GM19023 (cell line): Measurements from ENCODE around the gene HGS.
A peak's percentile ranks its signal among the peaks of the same experiment; 100 is the strongest.
"Not testable (repeated sequence)": the region's sequence is repeated elsewhere in the genome, so short reads cannot be mapped to it uniquely, and the experiment has no call there.

ENCODE experiments used
- ATAC-seq: cut with Tn5 transposase; IDR thresholded peaks from one replicate; pipeline ENCODE4 v1.9.1; 2021; ENCODE audit warnings: mild to moderate bottlenecking, moderate library complexity; ENCODE audit not compliant: unreplicated experiment

The HGS gene

DNA sequence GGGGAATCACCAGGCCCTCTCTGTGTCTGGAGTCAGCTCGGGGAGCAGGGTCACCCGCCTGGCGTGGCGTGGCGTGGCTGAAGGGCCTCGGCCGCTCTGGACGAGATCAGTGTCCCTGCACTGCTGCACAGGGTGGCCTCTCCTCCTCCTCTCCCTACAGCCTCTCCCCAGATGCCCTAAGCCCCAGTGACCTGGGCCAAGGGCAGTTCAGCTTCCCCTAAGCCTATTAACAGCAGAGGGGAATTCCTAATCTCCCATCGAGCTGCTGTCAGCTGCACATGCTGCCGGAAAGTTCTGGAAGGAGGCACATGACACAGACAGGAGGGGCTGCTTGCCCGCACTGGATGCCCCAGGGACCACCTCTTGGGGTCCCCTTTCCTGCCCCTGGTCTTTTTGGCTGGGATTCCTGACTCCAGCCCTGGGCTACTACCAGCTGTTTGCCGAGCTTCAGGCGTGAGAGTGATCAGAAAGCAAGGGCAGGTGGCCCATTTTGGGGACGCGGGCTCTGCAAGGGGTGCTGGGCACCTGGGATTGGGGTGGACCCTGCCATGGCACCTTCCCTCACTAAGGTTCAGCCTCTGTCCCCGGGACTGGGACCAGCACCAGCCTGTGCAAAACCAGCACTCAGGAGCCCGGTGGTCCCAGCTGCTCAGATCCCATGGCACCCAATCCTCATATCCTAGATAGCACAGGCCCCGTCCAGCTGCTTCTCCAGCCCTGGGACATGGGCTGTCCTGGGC is 28.3 kb upstream of the HGS start:
- no peak for ATAC-seq

DNA sequence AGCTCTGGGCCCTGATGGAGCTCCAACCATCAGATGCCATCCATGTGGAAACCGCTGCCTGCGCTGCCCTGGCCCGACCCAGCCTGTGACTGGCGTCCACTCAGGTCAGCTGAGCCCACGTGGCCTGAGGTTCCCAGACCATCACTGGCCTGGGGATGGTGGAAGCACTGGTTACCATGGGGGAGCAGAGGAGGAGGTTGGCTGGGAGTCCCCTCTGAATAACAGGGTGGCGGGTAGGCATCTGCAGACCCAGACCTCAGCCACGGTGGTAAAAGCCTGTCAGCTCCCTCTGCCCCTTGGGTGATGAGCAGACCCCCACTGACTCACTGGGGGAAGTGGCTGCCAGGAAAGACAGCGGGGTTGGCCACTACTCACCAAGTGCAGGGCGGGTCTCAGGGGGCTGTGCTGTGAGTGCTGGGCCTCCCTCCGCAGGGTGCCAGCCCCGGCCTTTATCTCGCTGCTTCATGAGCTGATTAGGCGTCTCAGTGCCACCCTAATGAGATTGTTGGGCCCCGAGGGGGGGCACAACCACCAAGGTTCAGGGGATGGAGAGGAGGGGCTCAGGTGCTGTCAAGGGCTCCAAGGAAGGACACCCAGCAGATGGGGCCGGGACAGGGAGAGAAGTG is 27.6 kb upstream of the HGS start, which contains the start of gene PDE6G:
Gene PDE6G, minus strand, starts transcription at position 425 of the 626 bp plus-strand sequence. CDS start 3,237 bp downstream, outside the sequence.
- no peak for ATAC-seq

DNA sequence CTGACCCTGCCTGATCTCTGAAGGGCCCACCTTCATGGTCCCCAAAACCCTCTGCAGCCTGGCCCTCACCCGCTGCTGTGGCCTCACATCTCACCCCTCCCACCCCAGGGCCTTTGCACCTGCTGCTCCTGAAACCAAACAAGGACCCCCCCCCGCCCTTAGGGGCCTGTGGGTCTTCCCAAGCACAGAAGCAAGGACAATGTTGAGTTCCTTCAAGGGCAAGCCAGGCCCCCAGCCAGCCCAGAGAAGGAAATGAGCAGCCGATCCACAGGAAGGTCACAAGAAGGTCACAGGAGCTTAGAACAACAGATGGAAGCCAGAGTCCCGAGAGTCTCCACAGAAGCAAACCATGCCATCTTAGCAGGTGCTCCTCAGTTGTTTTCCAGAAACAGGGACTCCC is 27.0 kb upstream of the HGS start:
- no peak for ATAC-seq

GRCh38 chr17:81659038-81659437 is 24.8 kb upstream of the HGS start:
- ATAC-seq, result no peak

DNA sequence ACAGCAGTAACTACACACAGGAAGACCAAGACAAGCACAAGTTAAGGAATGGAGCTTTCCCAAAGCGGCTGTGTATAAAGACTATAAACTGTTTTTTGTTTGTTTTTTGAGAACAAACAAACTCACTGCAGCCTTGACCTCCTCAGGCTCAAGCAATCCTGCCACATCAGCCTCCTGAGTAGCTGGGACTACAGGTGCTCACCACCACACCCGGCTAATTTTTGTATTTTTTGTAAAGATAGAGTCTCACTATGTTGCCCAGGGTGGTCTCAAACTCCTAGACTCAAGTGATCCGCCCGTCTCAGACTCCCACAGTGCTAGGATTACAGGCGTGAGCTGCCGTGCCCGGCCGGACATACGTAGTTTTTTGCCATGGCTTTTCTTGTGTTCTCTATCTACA is 23.4 kb upstream of the HGS start:
- ATAC-seq, result no peak

GRCh38 chr17:81662002-81662401 is 21.8 kb upstream of the HGS start:
- ATAC-seq, result no peak

DNA sequence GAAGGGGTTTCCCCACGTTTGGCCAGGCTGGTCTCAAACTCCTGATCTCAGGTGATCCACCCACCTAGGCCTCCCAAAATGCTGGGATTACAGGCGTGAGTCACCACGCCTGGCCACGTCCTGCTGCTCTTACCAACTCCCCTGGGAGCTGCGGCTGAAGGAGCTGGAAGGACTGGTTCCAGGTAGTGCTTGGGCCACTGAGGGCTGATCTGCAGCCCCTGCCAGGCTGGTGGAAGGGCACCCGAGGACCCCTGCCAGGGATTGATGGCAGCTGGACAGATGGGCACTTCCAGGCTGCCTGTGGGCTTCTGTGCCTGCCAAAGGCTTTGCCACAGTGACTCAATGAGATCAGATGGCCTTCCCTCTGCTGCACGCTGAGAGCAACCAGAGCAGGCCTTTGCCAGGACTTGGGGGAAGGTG is 19.8 kb upstream of the HGS start:
- no peak for ATAC-seq

GRCh38 chr17:81665205-81666091 is 18.4 kb upstream of the HGS start:
- ATAC-seq, result no peak

GRCh38 chr17:81666092-81666341 is 17.8 kb upstream of the HGS start:
- ATAC-seq, result peak; percentile 8

- ATAC-seq, result peak; percentile 89
Observed at GRCh38 chr17:81666342-81667191, 17.2 kb upstream of the HGS start, which contains the start of the genes CCDC137 and OXLD1. Gene CCDC137, plus strand, starts transcription at chr17:81666737. Its CDS starts 30 bp downstream, at chr17:81666767. Gene OXLD1, minus strand, starts transcription at chr17:81666605. Its CDS starts 28 bp downstream, at chr17:81666577.

DNA sequence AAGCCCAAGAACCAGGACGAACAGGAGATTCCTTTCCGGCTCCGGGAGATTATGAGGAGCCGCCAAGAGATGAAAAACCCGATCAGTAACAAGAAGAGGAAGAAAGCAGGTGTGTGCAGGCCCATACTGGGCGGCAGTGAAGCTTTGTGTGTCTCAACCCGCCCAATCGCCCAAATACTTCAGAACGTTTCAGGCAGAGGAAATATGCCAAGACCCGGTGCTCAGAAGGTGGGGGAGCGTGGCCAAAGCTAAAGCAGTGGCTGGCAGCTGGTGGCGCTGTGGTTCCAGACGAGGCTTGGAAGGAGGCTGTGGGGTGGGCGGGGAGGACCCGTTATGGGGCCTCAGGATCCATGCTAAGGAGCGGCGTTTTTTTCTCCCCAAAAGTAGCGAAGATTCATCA is 16.1 kb upstream of the HGS start:
- ATAC-seq, result no peak

- ATAC-seq, result no peak
Observed at GRCh38 chr17:81672504-81672903, 11.3 kb upstream of the HGS start.

DNA sequence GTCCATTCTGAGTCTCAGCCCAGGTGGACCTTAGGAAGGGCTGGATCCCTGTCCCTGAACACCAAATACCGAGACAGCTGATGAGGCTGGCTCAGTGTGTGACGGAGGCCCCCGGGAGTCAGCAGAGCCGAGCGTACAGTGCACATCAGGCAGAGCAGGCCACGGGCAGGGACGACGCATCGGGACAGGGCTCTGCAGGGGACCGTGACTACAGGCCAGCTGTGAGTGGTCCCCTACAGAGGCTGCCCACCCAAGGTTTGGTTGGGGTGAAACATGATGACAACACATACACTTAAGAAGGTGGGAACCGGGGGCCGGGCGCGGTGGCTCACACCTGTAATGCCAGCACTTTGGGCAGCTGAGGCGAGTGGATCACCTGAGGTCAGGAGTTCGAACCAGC is 10.9 kb upstream of the HGS start:
- no peak for ATAC-seq

DNA sequence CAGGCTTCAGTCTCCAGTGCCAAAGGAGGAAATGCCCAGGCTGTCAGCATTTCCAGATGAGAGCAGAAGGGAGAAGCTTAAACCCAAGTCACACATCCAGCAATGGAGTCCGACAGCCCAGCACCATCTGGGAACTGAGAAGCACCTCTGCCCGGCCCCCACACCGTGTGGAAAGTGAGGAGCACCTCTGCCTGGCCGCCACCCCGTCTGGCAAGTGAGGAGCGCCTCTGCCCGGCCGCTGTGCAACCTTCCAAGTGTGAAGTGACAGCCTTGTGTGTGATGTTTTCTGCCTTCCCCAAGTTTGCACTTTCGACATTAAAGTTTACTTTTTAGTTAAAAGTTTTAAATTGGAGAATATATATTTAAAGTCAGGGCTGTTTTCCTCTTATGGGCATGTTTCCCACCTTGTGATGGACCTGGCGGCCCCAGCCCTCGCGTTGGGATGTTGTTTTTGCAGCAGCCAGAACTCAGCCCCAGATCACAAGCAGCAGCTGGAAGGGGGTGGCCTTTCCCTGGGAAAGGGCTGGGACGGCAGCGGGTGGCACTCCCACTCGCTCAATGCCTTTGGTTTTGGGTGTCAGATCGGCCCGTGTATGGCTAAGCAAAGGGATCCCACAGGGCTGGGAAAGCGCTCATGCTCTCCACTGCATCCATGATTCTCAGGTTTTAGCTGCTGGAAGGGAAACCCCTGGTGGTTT is 10.1 kb upstream of the HGS start:
- no peak for ATAC-seq

DNA sequence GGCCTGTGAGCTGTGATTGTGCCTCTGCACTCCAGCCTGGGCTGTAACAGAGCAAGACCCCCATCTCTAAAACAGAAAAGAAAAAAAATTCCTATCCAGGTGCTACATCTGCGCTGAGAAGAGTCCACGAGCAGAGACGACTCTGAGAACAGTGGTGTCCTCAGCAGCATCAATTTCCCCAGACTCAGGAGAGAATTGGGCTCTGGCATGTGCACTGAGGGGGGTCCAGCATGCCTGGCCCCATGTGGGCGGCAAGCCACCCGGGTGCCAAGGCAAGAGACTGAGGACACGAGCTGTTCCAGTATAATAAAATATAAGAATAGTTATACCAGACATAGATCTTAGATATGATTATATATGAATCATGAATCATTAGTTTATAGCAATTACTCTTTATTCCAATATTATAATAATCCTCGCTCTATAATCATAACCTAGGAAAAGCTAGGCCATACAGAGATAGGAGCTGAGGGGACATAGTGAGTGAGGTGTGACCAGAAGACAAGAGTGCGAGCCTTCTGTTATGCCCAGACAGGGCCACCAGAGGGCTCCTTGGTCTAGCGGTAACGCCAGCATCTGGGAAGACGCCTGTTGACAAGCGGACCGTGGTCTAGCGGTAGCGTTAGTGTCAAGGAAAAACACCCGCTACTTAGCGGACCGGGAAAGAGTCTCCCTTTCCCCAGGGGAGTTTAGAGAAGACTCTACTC is 8.1 kb upstream of the HGS start:
- not testable (repeated sequence) for ATAC-seq

- ATAC-seq, result no peak
Observed at GRCh38 chr17:81676906-81677305, 6.9 kb upstream of the HGS start.

- ATAC-seq, result no peak
Observed at GRCh38 chr17:81680150-81680549, 3.7 kb upstream of the HGS start.

- ATAC-seq, result no peak
Observed at GRCh38 chr17:81681672-81682071, 2.1 kb upstream of the HGS start.

DNA sequence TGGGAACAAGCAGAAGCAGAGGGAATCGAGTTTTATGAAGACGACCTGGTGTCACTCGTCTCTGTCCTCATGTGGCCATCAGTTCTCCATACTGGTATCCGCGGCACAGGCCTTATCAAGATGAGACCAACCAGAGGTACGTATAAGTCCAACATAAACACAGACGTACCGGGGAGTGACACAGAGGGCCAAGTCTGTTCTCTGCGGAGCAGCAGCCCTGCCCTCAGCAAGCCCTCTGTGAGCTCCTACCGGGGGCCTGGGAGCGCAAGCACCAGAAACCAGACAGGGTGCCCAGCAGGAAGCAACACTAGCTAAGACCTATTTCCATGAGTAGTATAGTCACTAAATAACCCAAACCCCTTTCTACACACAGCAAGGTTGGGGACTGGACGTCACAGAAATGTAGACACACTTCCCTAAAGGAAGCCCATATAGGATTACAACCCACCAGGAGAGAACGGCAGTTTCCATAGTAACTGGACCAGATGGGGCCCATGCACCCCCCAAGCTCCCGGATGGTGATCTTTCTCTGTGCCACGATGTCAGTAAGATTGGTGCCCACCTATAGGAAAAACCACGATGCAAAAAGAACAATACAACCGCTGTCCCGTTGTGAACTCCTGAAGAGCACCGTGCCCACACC is 1.1 kb upstream of the HGS start:
- ATAC-seq, result no peak
